Inferior parietal cortex (tissue), 1 donor: ENCODE measurements around the gene CREB3L4.
"Not testable (repeated sequence)": the region's sequence is repeated elsewhere in the genome, so short reads cannot be mapped to it uniquely, and the experiment has no call there.

Source experiments
- DNase-seq: peaks from one replicate; pipeline ENCODE4 v3.0.0-alpha.2; 2016; ENCODE audit errors: extremely low spot score

CREB3L4 gene

GRCh38 chr1:153958111-153958960 lies 9.4 kb upstream of the CREB3L4 start, which contains the start of gene CRTC2:
CRTC2 (minus strand) TSS chr1:153958612; CDS start chr1:153958497, 115 bp downstream.
- DNase-seq: peak; percentile 99

GRCh38 chr1:153958961-153959260 lies 8.8 kb upstream of the CREB3L4 start:
- DNase-seq: no peak

GRCh38 chr1:153959454-153959853 lies 8.2 kb upstream of the CREB3L4 start:
- DNase-seq: no peak

GRCh38 chr1:153960206-153960605 lies 7.5 kb upstream of the CREB3L4 start:
- no peak for DNase-seq

GRCh38 chr1:153961421-153961820 lies 6.3 kb upstream of the CREB3L4 start:
- no peak for DNase-seq

GRCh38 chr1:153962088-153963029 lies 5.3 kb upstream of the CREB3L4 start:
- no peak for DNase-seq

- DNase-seq: peak; percentile 98
Measured at GRCh38 chr1:153963030-153963849, 4.5 kb upstream of the CREB3L4 start, which contains the start of gene SLC39A1. SLC39A1 (minus strand) TSS chr1:153963537; CDS start chr1:153962715, 822 bp downstream.

- no peak for DNase-seq
Measured at GRCh38 chr1:153963850-153964331, 3.8 kb upstream of the CREB3L4 start.

- DNase-seq: no peak
Measured at GRCh38 chr1:153968000-153968363, 280 bp downstream of the CREB3L4 start.

- DNase-seq: no peak
Measured at GRCh38 chr1:153968408-153968807, 706 bp downstream of the CREB3L4 start.

- DNase-seq: no peak
Measured at GRCh38 chr1:153968972-153969371, 1.3 kb downstream of the CREB3L4 start.

GRCh38 chr1:153970346-153970745 lies 2.6 kb downstream of the CREB3L4 start:
- DNase-seq: no peak

GRCh38 chr1:153973071-153973470 lies 5.4 kb downstream of the CREB3L4 start:
- no peak for DNase-seq

GRCh38 chr1:153973525-153973924 lies 5.8 kb downstream of the CREB3L4 start:
- DNase-seq: no peak

GRCh38 chr1:153976819-153977249 lies 9.1 kb downstream of the CREB3L4 start:
- DNase-seq: no peak

GRCh38 chr1:153977250-153978240 lies 9.8 kb downstream of the CREB3L4 start, which contains the start of gene JTB:
JTB (minus strand) TSS chr1:153977674; CDS start chr1:153977252, 422 bp downstream.
- DNase-seq: peak; percentile 90

GRCh38 chr1:153978274-153978909 lies 10.7 kb downstream of the CREB3L4 start:
- DNase-seq: no peak

GRCh38 chr1:153979091-153979490 lies 11.4 kb downstream of the CREB3L4 start:
- DNase-seq: not testable (repeated sequence)

GRCh38 chr1:153981735-153982134 lies 14.0 kb downstream of the CREB3L4 start:
- not testable (repeated sequence) for DNase-seq
